Esophagus muscularis mucosa (tissue), 4 donors: ENCODE results near the gene UMODL1. TPM values are rescaled to one million over a fixed set of nuclear protein-coding genes. Genes with fewer than 3 reads are reported as not detected.

ENCODE experiments used
- DNase-seq: peaks from one replicate; pipeline ENCODE4 v3.0.0-alpha.2; 2017; ENCODE audit errors: extremely low spot score
- H3K27ac ChIP-seq, 4 donors: fragments of 200-600 bp; sonication (generic); replicated peaks in 1 of 4; 1 replicate in 3 of 4; 2 replicates in 1 of 4; pipeline ENCODE4 v1.5.1; 2016 to 2019; ENCODE audit warnings: mild to moderate bottlenecking in 1 of 4
- H3K27me3 ChIP-seq, 4 donors: fragments of 200-600 bp; sonication (generic); one replicate each; pipeline versions ENCODE4 v1.5.1 to v1.6.0; 2016 to 2019
- H3K36me3 ChIP-seq, 4 donors: fragments of 200-600 bp; sonication (generic); one replicate each; pipeline ENCODE4 v1.5.1; 2016 to 2019
- H3K4me1 ChIP-seq, 4 donors: fragments of 200-600 bp; sonication (generic); one replicate each; pipeline ENCODE4 v1.5.1; 2016 to 2019
- H3K4me3 ChIP-seq, 4 donors: fragments of 200-600 bp; sonication (generic); 1 replicate in 2 of 4; 2 replicates in 2 of 4; pipeline ENCODE4 v1.5.1; 2016 to 2019; ENCODE audit warnings: mild to moderate bottlenecking in 4 of 4, moderate library complexity in 1 of 4
- H3K9me3 ChIP-seq, 4 donors: fragments of 200-600 bp; sonication (generic); 1 replicate in 3 of 4; 2 replicates in 1 of 4; pipeline ENCODE4 v1.5.1; 2016 to 2019
- CTCF ChIP-seq, 3 experiments: fragments of 200-600 bp in 2 of 3; fragments of 450-650 bp in 1 of 3; sonication (generic) in 2 of 3; IDR thresholded peaks; one replicate each; pipeline ENCODE4 v1.5.1; 2017 to 2019; ENCODE audit warnings: antibody characterized with exemption in 3 of 3, mild to moderate bottlenecking in 2 of 3, moderate library complexity in 1 of 3
- EP300 ChIP-seq: sonication (generic); formaldehyde crosslinking; IDR thresholded peaks from one replicate; pipeline ENCODE4 v1.6.1; 2017; ENCODE audit warnings: antibody characterized with exemption
- POLR2A ChIP-seq: fragments of 450-650 bp; IDR thresholded peaks from one replicate; pipeline ENCODE4 v1.6.1; 2017; ENCODE audit warnings: antibody characterized with exemption, moderate library complexity, mild to moderate bottlenecking, low read depth
- POLR2AphosphoS5 ChIP-seq, 2 donors: sonication (generic); formaldehyde crosslinking; IDR thresholded peaks; one replicate each; pipeline ENCODE4 v1.6.1; 2017; ENCODE audit warnings: antibody characterized with exemption in 2 of 2
- WGBS: methylation state at CpG from one replicate; pipeline ENCODE4 v1.1.5; 2018; 5-methylcytosine and 5-hydroxymethylcytosine counted together
- intact Hi-C: fragments of 100-400 bp; cut with DNase I; formaldehyde crosslinking; loops from one replicate; pipeline ENCODE4 v1.15.1; 2023
- total RNA-seq, 4 donors: library from RNA; depleted of rRNA; stranded (reverse); fragments of >200 nt; gene quantifications; one replicate each; pipeline versions ENCODE4 v1.1.0 to v1.2.1, GENCODE V29; 2016

UMODL1 gene
- total RNA-seq, 4 donors from 2014 or later: 0.13 TPM; not detected in 3

- no peak for DNase-seq
- TF ChIP-seq POLR2AphosphoS5 (IDR thresholded peaks at IDR 0.05) (no peak), EP300 (no peak), CTCF (IDR thresholded peaks at IDR 0.05) (no peak), POLR2A (no peak)
- Histone ChIP-seq H3K27ac (no peak overlapping the region), H3K4me3 (no peak overlapping the region), H3K4me1 (no peaks in the 10 kb centered on the region), H3K27me3 (peaks cover 0 to 34% (median 7%) of the 10 kb centered on the region in 4 donors), H3K36me3 (no peaks in the 10 kb centered on the region), H3K9me3 (no peaks in the 10 kb centered on the region)
- intact Hi-C loops: no loop called here
- 69% methylated on average over 11 of the region's 11 CpGs for WGBS
Measured at GRCh38 chr21:42129300-42130266, 58.5 kb downstream of the UMODL1 start.

GRCh38 chr21:42130441-42130840 is 59.3 kb downstream of the UMODL1 start:
- H3K4me1 ChIP-seq: no peaks in the 10 kb centered on the region
- no peak for DNase-seq
- WGBS: 72% methylated on average over 6 of the region's 6 CpGs
- H3K9me3 ChIP-seq: no peaks in the 10 kb centered on the region
- no peak overlapping the region for H3K4me3 ChIP-seq
- no peaks in the 10 kb centered on the region for H3K36me3 ChIP-seq
- TF ChIP-seq EP300: no peak
- no peak for TF ChIP-seq POLR2AphosphoS5 (IDR thresholded peaks at IDR 0.05)
- no peak for TF ChIP-seq POLR2A
- no peak for TF ChIP-seq CTCF (IDR thresholded peaks at IDR 0.05)
- no peak overlapping the region for H3K27ac ChIP-seq
- H3K27me3 ChIP-seq: peaks cover 0 to 28% (median 3%) of the 10 kb centered on the region in 4 donors
- intact Hi-C loops: no loop called here

GRCh38 chr21:42132183-42132582 is 61.1 kb downstream of the UMODL1 start:
- H3K27me3 ChIP-seq: peaks cover 0 to 17% (median 0%) of the 10 kb centered on the region in 4 donors
- DNase-seq: no peak
- intact Hi-C loops: no loop called here
- H3K9me3 ChIP-seq: no peaks in the 10 kb centered on the region
- no peaks in the 10 kb centered on the region for H3K36me3 ChIP-seq
- TF ChIP-seq EP300: no peak
- TF ChIP-seq CTCF (IDR thresholded peaks at IDR 0.05): no peak
- no peak for TF ChIP-seq POLR2A
- TF ChIP-seq POLR2AphosphoS5 (IDR thresholded peaks at IDR 0.05): no peak
- no peak overlapping the region for H3K4me3 ChIP-seq
- 0% methylated on average over 1 of the region's 1 CpG for WGBS
- no peaks in the 10 kb centered on the region for H3K4me1 ChIP-seq
- H3K27ac ChIP-seq: no peak overlapping the region

GRCh38 chr21:42133131-42133530 is 62.0 kb downstream of the UMODL1 start:
- intact Hi-C loops: no loop called here
- WGBS: 83% methylated on average over 8 of the region's 8 CpGs
- Histone ChIP-seq H3K4me3 (no peak overlapping the region), H3K9me3 (no peaks in the 10 kb centered on the region), H3K27ac (no peak overlapping the region), H3K4me1 (no peaks in the 10 kb centered on the region), H3K27me3 (peaks cover 0 to 13% (median 0%) of the 10 kb centered on the region in 4 donors), H3K36me3 (no peaks in the 10 kb centered on the region)
- DNase-seq: no peak
- TF ChIP-seq EP300 (no peak), POLR2A (no peak), CTCF (IDR thresholded peaks at IDR 0.05) (no peak), POLR2AphosphoS5 (IDR thresholded peaks at IDR 0.05) (no peak)
